Peyer's patch (tissue), 4 donors: ENCODE results near the gene DGCR6L.
"Not testable (repeated sequence)": the region's sequence is repeated elsewhere in the genome, so short reads cannot be mapped to it uniquely, and the experiment has no call there.

ENCODE experiments used
- POLR2A ChIP-seq, 2 donors: fragments of 450-650 bp; IDR thresholded peaks; one replicate each; pipeline ENCODE4 v1.5.1; 2017; ENCODE audit warnings: antibody characterized with exemption in 2 of 2, mild to moderate bottlenecking in 2 of 2, moderate library complexity in 2 of 2
- TF ChIP-seq, protein P1 (sequence below), 6 experiments: fragments of 450-650 bp in 4 of 6; fragments of 200-600 bp in 2 of 6; sonication (generic) in 1 of 6; IDR thresholded peaks; one replicate each; pipeline ENCODE4 v1.5.1; 2017 to 2019; ENCODE audit warnings: antibody characterized with exemption in 6 of 6, mild to moderate bottlenecking in 3 of 6, moderate library complexity in 1 of 6

DNA sequence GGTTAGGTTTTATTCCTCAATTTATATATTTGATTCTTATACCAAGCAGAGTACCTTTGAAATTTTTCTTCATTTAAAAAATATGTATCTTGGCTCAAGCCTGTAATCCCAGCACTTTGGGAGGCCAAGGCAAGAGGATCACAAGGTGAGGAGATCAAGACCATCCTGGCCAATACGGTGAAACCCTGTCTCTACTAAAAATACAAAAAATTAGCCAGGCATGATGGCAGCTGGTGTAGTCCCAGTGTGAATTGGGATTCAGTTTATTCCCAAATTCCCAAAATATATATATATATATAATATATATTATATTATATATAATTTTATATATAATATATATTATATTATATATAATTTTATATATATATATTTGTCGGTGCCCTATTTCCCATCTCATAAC, 18.4 kb upstream of the DGCR6L start:
- TF ChIP-seq, protein P1, sequence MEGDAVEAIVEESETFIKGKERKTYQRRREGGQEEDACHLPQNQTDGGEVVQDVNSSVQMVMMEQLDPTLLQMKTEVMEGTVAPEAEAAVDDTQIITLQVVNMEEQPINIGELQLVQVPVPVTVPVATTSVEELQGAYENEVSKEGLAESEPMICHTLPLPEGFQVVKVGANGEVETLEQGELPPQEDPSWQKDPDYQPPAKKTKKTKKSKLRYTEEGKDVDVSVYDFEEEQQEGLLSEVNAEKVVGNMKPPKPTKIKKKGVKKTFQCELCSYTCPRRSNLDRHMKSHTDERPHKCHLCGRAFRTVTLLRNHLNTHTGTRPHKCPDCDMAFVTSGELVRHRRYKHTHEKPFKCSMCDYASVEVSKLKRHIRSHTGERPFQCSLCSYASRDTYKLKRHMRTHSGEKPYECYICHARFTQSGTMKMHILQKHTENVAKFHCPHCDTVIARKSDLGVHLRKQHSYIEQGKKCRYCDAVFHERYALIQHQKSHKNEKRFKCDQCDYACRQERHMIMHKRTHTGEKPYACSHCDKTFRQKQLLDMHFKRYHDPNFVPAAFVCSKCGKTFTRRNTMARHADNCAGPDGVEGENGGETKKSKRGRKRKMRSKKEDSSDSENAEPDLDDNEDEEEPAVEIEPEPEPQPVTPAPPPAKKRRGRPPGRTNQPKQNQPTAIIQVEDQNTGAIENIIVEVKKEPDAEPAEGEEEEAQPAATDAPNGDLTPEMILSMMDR (IDR thresholded peaks at IDR 0.05): not testable (repeated sequence)
- not testable (repeated sequence) for TF ChIP-seq POLR2A (IDR thresholded peaks at IDR 0.05)
